ENCODE measurements around the gene RNH1.

DNA sequence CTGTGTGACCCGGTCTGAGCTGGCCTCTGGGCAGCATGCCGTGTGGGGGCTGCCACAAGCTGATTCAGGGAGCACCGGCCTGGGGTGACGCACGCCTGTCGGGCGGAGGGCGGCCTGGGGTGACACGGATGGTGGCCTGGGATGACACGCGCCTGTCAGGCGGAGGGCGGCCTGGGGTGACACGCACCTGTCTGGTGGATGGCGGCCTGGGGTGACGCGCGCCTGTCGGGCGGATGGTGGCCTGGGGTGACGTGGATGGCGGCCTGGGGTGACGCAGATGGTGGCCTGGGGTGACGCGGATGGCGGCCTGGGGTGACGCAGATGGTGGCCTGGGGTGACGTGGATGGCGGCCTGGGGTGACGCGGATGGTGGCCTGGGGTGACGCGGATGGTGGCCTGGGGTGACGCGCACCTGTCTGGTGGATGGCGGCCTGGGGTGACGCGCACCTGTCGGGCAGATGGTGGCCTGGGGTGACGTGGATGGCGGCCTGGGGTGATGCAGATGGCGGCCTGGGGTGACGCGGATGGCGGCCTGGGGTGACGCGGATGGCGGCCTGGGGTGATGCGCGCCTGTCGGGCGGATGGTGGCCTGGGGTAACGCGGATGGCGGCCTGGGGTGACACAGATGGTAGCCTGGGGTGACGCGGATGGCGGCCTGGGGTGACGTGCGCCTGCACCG lies 35.4 kb downstream of the RNH1 start:
- TF ChIP-seq, protein P1, sequence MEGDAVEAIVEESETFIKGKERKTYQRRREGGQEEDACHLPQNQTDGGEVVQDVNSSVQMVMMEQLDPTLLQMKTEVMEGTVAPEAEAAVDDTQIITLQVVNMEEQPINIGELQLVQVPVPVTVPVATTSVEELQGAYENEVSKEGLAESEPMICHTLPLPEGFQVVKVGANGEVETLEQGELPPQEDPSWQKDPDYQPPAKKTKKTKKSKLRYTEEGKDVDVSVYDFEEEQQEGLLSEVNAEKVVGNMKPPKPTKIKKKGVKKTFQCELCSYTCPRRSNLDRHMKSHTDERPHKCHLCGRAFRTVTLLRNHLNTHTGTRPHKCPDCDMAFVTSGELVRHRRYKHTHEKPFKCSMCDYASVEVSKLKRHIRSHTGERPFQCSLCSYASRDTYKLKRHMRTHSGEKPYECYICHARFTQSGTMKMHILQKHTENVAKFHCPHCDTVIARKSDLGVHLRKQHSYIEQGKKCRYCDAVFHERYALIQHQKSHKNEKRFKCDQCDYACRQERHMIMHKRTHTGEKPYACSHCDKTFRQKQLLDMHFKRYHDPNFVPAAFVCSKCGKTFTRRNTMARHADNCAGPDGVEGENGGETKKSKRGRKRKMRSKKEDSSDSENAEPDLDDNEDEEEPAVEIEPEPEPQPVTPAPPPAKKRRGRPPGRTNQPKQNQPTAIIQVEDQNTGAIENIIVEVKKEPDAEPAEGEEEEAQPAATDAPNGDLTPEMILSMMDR (IDR thresholded peaks at IDR 0.05): no peak
- TF ChIP-seq POLR2A (IDR thresholded peaks at IDR 0.05): no peak
